GM21515 (cell line): ENCODE results near the gene MAPK14.

Experiments used
- ATAC-seq: cut with Tn5 transposase; IDR thresholded peaks from one replicate; pipeline ENCODE4 v1.9.1; 2021; ENCODE audit not compliant: unreplicated experiment

MAPK14 gene

DNA sequence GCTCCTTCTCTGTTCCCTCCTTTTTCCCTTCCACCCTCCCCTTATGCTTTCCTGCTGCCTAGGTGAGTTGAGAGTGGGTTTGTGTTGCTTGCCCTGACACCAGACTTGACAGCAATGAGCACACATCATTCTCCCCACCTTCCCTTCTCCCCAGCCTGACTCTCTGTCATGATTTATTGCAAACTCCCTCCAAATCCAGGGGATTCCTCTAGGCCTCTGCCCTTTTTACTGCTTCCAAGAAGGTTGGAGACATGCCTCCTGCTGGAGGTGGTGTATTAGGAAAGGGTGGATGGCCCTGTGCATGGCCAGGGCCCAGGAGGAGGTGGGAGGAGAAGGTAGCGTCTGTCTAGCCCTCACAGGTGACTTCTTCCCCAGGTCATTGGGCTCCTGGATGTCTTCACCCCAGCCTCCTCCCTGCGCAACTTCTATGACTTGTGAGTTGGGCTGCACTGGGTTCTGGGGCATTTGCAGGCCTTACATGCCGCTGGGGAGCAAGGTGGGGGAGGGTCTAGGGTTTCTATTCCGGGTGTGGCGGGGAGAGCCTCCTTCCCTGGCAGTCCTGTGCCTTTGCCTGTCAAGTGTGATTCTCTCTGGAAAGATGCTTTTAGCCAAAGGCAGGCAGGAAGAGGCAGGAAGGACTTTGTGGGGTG lies 104.8 kb downstream of the MAPK14 start:
- ATAC-seq, result no peak

DNA sequence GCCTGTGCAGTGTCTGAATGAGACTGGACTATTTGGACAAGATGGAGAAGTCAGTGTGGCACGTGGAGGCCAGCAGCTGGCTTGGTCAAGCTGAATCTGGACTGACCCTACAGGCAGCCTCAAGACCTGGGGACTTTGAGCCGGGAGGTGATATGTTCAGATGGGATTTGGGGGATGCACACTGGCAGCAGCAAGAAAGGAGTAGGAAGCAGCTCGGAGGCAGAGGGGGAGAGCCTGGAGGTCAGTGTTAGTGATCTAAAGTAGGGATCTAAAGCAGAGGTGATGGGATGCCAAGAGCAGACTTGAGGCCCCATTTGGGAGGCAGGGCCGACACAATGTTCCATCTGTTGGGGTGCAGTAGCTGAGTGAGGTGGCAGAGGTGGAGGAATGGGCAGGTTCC lies 105.5 kb downstream of the MAPK14 start:
- ATAC-seq, result no peak

DNA sequence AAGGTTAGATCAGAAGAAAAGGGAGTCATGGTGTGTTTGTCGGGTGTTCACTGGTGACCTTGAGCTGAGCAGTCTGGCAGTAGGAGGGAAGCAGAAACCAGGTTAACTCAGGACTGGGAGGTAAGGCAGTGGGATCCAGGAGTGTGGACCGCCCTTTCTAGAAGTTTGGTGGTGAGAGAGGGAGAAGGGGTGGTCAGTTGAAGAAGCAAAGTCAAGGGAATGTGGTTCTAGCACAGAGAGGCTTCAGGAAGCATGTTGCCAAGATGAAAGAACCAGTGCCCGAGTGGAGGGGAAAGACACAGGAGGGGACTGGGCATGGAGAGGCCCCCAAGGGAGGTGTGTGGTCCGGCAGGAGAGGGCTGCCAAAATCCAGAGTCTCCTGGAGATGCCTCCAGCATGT lies 106.3 kb downstream of the MAPK14 start:
- no peak for ATAC-seq

DNA sequence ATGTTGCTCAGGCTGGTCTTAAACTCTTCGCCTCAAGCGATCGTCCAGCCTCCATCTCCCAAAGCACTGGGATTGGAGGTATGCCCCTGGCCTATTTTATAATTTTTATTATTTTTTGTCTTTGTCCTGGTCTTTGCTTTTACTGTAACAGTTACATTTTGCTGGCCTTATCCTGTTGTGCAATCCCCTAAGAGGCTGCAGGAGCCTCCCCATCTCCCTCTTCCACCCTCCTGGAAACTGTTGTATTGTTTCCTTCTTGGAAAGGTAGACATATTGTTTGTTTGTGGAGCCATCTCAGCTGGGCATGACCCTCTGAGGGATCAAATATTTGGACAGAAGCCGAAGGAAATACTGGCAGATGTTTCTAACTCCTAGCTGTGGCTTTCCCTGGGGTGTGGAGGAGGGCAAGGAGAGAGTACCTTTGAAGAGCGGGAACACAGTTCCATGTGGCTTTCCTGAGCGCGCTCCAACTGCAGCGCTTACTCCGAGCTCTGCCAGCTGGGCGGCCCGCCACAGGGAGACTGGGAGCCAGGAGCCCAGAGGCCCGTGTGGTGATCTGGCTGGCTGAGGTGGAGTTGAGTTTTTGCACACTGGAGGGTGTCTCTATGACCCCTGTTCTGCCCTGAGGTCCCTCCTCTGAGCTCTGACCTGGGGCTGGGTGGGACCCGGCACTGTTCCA lies 107.6 kb downstream of the MAPK14 start:
- no peak for ATAC-seq

DNA sequence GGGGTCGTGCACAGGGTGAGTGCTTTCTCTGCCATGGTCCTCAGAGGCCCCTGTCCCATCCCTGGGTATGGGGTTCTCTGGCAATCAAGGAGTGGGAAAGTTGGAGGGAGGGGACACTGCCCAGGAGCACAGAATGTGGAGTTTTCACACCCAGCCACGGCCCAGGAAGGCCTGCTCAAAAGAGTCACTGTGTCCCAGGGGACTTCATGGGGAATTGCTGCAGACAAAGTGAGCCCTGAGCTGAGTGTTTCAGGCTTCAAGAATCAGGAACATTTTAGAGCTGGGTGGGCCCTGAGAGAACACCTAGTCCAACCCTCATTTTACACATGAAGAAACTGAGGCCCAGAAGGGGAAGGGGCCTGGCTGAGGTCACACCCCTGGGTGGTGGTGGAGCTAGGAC lies 108.4 kb downstream of the MAPK14 start:
- ATAC-seq, result no peak

DNA sequence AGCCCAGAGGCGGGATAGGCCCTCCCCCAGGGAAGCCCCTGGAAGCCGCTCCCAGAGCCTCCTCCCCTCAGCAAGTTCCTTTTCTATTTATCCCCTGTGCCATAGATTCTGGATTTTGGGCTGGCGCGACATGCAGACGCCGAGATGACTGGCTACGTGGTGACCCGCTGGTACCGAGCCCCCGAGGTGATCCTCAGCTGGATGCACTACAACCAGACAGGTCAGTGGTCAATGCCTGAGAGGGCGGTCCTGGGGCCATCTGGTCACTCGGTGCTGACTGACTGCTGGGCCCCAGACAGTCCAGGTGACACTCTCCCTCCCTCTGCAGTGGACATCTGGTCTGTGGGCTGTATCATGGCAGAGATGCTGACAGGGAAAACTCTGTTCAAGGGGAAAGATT lies 108.9 kb downstream of the MAPK14 start:
- ATAC-seq, result no peak

DNA sequence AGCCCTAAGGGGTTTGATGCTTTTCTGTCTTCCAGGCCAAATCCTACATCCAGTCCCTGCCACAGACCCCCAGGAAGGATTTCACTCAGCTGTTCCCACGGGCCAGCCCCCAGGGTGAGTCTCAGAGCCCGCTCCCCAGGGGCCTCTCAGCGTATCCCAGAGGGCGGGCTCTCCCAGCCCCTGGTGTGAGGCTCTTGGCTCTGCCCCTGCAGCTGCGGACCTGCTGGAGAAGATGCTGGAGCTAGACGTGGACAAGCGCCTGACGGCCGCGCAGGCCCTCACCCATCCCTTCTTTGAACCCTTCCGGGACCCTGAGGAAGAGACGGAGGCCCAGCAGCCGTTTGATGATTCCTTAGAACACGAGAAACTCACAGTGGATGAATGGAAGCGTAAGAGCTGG lies 111.1 kb downstream of the MAPK14 start:
- ATAC-seq, result no peak

DNA sequence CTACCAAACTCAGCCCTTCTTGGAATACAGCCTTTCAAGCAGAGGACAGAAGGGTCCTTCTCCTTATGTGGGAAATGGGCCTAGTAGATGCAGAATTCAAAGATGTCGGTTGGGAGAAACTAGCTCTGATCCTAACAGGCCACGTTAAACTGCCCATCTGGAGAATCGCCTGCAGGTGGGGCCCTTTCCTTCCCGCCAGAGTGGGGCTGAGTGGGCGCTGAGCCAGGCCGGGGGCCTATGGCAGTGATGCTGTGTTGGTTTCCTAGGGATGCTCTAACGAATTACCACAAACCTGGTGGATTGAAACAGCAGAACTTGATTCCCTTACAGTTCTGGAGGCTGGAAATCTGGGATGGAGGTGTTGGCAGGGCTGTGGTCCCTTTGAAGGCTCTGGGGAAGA lies 111.8 kb downstream of the MAPK14 start:
- no peak for ATAC-seq

DNA sequence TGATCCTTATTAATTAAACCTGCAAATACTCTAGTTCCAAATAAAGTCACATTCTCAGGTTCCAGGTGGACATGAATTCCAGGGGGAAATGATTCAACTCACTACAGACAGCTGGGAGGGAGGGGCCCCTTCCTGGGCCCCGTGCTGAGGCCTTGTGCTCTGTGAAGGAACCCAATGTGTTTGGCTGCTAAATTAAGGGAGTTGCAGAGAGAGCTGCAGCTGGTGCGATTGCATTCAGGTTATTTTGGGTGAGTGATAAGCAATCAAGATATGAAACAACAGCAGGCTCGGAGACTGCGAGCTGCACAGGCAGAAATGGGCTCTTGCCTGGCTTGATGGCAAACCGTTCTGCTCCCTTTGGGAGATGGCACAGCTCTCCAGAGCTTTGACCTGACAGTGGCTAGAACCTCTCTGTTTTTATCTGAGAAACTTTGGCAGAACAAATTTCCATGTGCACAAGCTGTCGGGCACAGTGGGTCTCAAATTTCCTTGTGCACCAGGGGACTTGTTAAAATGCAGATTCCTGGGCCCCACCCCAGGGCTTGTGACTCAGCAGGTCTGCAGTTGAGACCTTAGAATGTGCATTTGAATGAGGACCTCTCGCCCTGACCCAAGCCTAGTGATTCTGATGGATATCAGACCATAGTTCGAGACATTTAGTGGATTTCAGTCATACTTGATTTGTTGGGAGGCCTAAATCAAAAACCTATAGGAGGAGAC lies 112.5 kb downstream of the MAPK14 start:
- no peak for ATAC-seq

DNA sequence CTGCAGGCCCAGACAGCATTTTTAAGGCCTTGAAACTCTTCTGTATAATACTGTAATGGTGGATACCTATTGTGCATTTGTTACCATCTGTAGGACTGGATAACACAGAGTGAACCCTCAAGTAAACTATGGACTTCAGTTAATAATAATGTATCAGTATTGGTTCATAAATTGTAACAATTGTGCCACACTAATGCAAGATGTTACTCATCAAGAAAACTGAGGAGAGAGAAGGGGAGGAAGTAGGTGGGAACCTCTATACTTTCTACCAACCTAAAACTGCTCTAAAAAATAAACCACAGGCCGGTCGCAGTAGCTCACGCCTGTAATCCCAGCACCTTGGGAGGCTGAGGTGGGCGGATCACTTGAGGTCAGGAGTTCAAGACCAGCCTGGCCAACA lies 113.5 kb downstream of the MAPK14 start:
- ATAC-seq, result no peak

DNA sequence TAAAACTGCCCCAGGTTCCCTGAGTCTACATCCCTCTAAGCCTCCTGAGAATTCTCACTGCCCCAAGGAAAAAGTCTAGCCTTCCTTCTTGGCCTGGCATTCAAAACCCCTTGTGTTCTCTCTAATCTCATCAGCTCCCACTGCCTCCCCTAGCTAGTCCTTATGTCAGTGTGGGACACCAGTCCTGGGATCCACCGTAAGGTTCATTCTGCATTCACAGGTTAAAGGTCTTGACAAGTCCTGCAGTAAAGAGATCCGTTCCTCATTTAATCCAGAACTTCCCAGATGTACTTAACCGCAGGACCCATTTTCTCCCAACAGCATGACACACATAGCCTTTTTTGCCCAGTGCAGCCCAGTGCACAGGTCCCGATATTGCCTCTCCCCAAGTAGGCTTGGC lies 114.4 kb downstream of the MAPK14 start:
- no peak for ATAC-seq

DNA sequence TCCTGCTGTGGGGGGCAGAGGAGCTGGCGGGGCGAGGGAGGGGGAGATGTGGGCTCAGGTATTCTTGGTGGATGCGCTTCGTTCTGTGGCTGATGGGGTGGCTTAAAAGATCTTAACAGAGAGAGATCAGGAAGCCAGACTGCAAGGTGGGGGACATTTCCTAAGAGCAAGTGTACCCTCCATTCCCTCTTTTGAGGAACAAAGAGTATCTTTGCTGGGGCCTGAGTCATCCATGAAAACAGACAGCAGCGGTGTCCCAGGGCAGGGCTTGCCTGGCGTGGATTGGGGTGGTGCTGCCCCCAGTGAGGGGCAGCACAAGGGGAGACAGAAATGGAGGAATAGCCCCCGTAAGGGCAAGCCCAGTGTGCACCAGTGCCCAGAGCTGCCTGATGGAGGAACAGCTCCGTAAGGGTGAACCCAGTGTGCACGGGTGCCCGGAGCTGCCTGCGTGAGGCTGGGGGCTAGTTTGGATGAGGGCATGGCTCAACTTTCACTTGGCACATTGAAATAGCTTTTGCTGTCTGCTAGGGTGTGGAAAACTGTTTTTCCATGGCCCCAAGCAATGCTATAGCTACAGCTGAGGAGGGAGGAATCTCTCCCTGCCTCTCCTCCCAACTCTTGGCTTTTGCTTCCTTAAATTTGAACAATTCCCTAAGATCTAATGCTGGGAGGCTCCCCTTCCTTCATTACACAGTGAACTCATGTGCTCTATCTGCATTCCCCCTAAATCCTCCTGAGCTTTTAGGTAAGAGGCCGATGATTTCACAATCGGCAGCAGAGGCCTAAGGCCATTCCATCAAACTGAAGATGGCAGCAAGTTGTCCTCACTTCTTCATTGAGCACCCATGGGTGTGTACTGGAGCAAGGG lies 115.6 kb downstream of the MAPK14 start:
- ATAC-seq, result no peak

DNA sequence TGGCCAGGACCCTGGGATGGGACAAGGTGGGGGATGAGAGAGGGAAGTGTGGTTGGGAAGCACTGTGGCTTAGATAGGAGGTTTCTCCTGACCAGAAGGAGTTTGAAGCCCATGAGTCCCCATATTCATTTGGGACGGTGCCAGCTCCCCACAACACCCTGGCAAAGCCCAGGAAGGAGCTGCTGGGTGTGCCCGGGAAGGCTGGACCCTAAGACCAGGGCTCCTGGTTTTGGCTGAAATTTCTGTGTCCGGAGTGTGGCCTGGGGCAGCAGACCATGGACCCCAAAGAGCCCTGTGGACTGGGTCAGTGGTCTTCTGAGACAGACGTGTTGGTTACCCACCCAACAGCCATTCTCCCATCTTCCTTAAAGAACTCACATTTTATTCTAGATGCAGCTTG lies 117.9 kb downstream of the MAPK14 start:
- no peak for ATAC-seq

DNA sequence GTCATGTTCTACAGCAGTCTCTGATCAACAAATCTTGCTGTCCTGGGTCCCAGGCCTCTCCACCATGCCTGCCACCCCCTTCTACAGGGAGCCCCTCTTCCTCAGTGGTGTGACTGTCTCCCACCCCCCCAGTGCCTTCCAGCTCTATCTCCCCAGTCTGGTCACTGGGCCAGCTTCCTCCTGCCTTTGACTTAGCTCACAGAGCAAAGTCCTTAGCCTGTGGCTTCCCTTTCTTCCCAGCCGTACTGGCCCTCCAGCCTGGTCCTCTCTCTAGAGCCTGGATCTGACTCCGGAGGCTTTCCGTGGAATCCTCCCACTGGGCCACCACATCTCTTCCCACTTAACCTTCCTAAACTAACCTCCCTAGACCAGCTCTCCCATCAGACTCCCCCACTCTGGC lies 119.7 kb downstream of the MAPK14 start:
- no peak for ATAC-seq

DNA sequence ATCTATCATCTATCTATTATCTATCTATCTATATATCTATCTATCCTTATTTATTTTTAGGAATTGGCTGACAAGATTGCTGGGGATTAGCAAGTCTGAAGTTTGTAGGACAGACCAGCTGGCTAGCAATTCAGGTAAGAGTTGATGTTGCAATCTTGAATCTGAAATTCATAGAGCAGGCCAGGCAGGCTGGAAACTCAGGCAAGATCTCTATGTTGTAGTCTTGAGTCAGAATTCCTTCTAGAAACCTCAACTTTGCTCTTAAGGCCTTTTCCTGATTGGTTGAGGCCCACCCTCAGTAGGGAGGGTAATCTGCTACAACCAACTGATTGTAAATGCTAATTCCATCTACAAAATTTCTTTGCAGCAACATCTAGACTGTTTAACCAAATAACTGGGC lies 121.9 kb downstream of the MAPK14 start:
- ATAC-seq, result no peak

DNA sequence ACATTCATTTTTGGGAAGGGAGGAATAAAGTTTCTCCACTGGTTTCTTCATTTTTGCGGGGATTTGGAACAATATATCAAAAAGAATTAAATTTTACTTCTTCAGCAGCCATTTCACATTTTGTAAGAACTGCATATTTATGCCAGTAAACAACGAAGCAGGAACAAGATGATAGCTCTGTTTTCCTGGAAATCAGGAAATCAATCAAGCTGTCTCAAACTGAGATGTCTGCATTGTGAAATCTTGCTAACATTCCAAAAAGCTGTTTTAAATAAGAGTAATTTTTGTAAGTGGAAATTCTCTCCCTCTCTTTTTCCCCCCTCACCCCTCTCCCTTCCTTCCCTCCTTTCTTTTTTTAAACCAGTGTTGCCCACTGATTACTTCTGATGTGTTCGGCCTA lies 122.7 kb downstream of the MAPK14 start:
- ATAC-seq, result no peak

DNA sequence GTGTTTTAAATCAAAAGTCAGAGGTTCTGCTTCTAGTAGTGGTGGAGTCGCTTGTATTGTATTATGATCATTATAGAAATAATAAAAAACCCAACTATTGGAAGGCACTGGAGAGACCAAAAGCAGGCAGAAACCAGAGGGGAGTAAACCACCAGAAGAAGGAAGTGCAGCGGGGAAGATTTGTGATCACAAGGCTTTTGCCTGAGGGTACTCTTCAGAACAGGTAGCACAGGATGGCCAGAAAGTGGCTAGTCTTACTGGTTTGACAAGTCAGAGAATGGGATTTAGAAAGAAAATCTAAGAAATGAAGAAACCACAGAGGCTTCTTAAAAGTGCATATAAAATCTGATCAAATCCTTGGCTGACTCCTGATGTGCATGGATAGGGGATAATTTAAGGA lies 126.7 kb downstream of the MAPK14 start:
- no peak for ATAC-seq

DNA sequence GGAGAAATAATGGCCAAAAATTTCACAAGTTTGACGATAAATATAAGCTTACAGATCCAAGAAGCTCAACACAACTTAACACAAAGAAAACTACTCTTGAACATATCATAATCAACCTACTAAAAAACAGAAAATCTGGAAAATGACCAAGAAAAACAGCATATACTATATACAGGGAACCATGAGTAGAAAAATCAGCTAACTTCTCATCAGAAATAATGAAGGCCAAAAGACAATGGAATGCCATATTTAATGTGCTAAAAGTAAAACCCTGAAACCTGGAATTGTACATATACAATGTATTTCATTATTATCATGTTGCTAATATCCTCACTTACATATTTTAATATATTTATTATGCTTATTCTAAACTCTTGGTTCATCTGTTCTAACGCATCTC lies 128.1 kb downstream of the MAPK14 start:
- no peak for ATAC-seq

DNA sequence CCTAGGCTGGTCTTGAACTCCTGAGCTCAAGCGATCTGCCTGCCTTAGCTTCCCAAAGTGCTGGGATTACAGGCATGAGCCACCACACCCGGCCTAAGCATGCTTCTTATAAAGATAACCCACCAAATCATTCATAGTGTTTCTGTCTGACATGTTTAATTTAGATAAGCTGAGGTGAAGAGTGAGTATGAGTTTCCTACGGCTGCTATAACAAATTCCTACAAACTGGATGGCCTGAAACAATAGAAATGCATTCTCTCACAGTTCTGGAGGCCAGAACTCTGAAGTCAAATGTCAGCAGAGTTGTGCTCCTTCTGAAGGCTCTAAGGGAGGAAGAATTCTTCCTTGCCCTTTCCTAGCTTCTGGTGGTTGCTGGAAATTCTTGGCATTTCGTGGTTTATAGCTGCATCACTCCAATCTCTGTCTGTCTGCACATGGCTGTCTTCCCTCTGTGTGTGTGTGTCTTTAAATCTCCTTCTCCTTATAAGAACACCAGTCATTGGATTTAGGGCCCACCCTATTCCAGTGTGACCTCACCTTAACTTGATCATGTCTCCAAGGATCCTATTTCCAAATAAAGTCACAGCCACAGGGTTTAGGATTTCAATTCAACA lies 132.6 kb downstream of the MAPK14 start:
- no peak for ATAC-seq
